H1 (cell line): ENCODE measurements around the gene NEURL1B. TPM values are rescaled to one million over a fixed set of nuclear protein-coding genes. Genes with fewer than 3 reads are reported as not detected.

Experiments used
- BCL11A ChIP-seq, 2 experiments: IDR thresholded peaks; one replicate each; pipeline ENCODE4 v1.6.1; 2011; ENCODE audit warnings: low read depth in 2 of 2, low read length in 2 of 2, mild to moderate bottlenecking in 2 of 2
- CHD7 ChIP-seq: fragments of 300-600 bp; sonication (generic); IDR thresholded peaks from 2 replicates; pipeline ENCODE4 v1.7.1; 2012; ENCODE audit warnings: low read length, moderate library complexity, mild to moderate bottlenecking, inconsistent platforms; ENCODE audit not compliant: insufficient replicate concordance
- EZH2 ChIP-seq: fragments of 200-600 bp; sonication (generic); IDR thresholded peaks from 2 replicates; pipeline ENCODE4 v1.7.1; 2012; ENCODE audit warnings: low read depth, mild to moderate bottlenecking, moderate library complexity, low read length, inconsistent platforms; ENCODE audit not compliant: severe bottlenecking
- JUND ChIP-seq: IDR thresholded peaks from 2 replicates; pipeline ENCODE4 v1.6.1; 2011; ENCODE audit warnings: mild to moderate bottlenecking, improper control_type of control experiment, low read length
- KDM4A ChIP-seq: IDR thresholded peaks from one replicate; pipeline ENCODE4 v1.7.1; 2012; ENCODE audit warnings: low read depth, mild to moderate bottlenecking, moderate library complexity, low read length, inconsistent platforms; ENCODE audit not compliant: severe bottlenecking
- MAX ChIP-seq: IDR thresholded peaks from 2 replicates; pipeline ENCODE4 v1.6.1; 2012; ENCODE audit warnings: inconsistent platforms
- NRF1 ChIP-seq: IDR thresholded peaks from 2 replicates; pipeline ENCODE4 v1.6.1; 2011; ENCODE audit warnings: mild to moderate bottlenecking, low read depth, low read length, improper control_type of control experiment
- POU5F1 ChIP-seq: IDR thresholded peaks from 2 replicates; pipeline ENCODE4 v1.6.1; 2011; ENCODE audit warnings: low read depth, mild to moderate bottlenecking, low read length, moderate library complexity
- RAD21 ChIP-seq, 2 experiments: IDR thresholded peaks in 1 of 2; conservative IDR thresholded peaks in 1 of 2; 2 replicates each; pipeline ENCODE4 v1.6.1; 2011; ENCODE audit warnings: low read depth in 2 of 2, low read length in 2 of 2, improper control_type of control experiment in 1 of 2, inconsistent platforms in 1 of 2, mild to moderate bottlenecking in 1 of 2, moderate library complexity in 1 of 2
- USF2 ChIP-seq: IDR thresholded peaks from 2 replicates; pipeline ENCODE4 v1.6.1; 2011; ENCODE audit warnings: low read length, improper control_type of control experiment
- polyA plus RNA-seq, 7 experiments: library from polyadenylated mRNA; depleted of rRNA in 3 of 7; stranded (reverse) in 5 of 7; unstranded in 2 of 7; fragments of >200 nt in 5 of 7; fragments of 200-250 nt in 2 of 7; gene quantifications; 1 replicate in 5 of 7; 2 replicates in 1 of 7; 4 replicates in 1 of 7; pipeline versions ENCODE4 v1.2.1 to v1.2.3, GENCODE V29; 2011 to 2013; ENCODE audit warnings: missing spikeins in 2 of 7, mixed read lengths in 2 of 7
- total RNA-seq: library from RNA; stranded (reverse); fragmentation: NEBNext Ultra II Directional; extraction: Animal tissue kit (Norgen Biotek cat#: 25700); gene quantifications from 2 replicates; pipeline ENCODE4 v1.2.1, GENCODE V29; 2021

Gene NEURL1B
- total and polyA plus RNA-seq, 2 of the 8 experiments (the other 6 are each of a cell fraction or from before 2014, with no cell fraction given): 3.3 to 6.1 TPM

GRCh38 chr5:172708183-172708505 is 67.1 kb downstream of the NEURL1B start (continued):
- TF ChIP-seq CHD7 (no peak), JUND (no peak), MAX (no peak), EZH2 (no peak), POU5F1 (no peak), NRF1 (no peak), USF2 (no peak), BCL11A (IDR thresholded peaks at IDR 0.05; ENCODE audit: low read depth in 2 of 2, low read length in 2 of 2) (no peak), KDM4A (no peak), RAD21 (IDR thresholded peaks at IDR 0.05 in 1 of 2, conservative IDR thresholded peaks at IDR 0.05 in 1 of 2; ENCODE audit: low read depth in 2 of 2, low read length in 2 of 2) (no peak)
